Smooth muscle cell (in vitro differentiated cells): ENCODE results near the gene EPX. TPM values are rescaled to one million over a fixed set of nuclear protein-coding genes. Genes with fewer than 3 reads are reported as not detected.

Source experiments
- DNase-seq: peaks from one replicate; lab custom pipeline; 2025; ENCODE audit not compliant: unreplicated experiment; lab: John Stamatoyannopoulos, UW
- H2AFZ ChIP-seq: fragments of 200-600 bp; sonication (generic); 2 replicates; pipeline ENCODE4 v1.6.0; 2016; ENCODE audit warnings: antibody characterized with exemption, low read depth, mild to moderate bottlenecking
- H3F3A ChIP-seq: fragments of 200-600 bp; sonication (generic); 2 replicates; pipeline ENCODE4 v1.6.0; 2017; ENCODE audit warnings: antibody characterized with exemption, low read depth
- H3K27ac ChIP-seq: fragments of 200-600 bp; sonication (generic); 2 replicates; pipeline ENCODE4 v1.5.1; 2016; ENCODE audit warnings: low read depth, mild to moderate bottlenecking
- H3K27me3 ChIP-seq: fragments of 200-600 bp; sonication (generic); 2 replicates; pipeline ENCODE4 v1.6.1; 2016; ENCODE audit warnings: low read depth, mild to moderate bottlenecking
- H3K36me3 ChIP-seq: fragments of 200-600 bp; sonication (generic); 2 replicates; pipeline ENCODE4 v1.5.1; 2016; ENCODE audit warnings: low read depth
- H3K4me1 ChIP-seq: fragments of 200-600 bp; sonication (generic); 2 replicates; pipeline ENCODE4 v1.5.1; 2016; ENCODE audit warnings: low read depth
- H3K4me2 ChIP-seq: fragments of 200-600 bp; sonication (generic); 2 replicates; pipeline ENCODE4 v1.6.0; 2016; ENCODE audit warnings: mild to moderate bottlenecking
- H3K4me3 ChIP-seq: fragments of 200-600 bp; sonication (generic); 2 replicates; pipeline ENCODE4 v1.5.1; 2016; ENCODE audit warnings: mild to moderate bottlenecking
- H3K79me2 ChIP-seq: fragments of 200-600 bp; sonication (generic); 2 replicates; pipeline ENCODE4 v1.6.0; 2016; ENCODE audit warnings: low read depth, mild to moderate bottlenecking
- H3K9ac ChIP-seq: fragments of 200-600 bp; sonication (generic); 2 replicates; pipeline ENCODE4 v1.6.0; 2016; ENCODE audit warnings: low read depth
- H3K9me3 ChIP-seq: fragments of 200-600 bp; sonication (generic); replicated peaks from 2 replicates; pipeline ENCODE4 v1.5.1; 2016; ENCODE audit warnings: low read depth
- H4K20me1 ChIP-seq: fragments of 200-600 bp; sonication (generic); 2 replicates; pipeline ENCODE4 v1.6.0; 2016; ENCODE audit warnings: low read depth
- WGBS: methylation state at CpG from one replicate; pipeline ENCODE4 v1.1.7; 2016; ENCODE audit warnings: low lambda C conversion rate; 5-methylcytosine and 5-hydroxymethylcytosine counted together
- polyA plus RNA-seq: library from polyadenylated mRNA; unstranded; fragments of >200 nt; fragmentation: Nextera tagmentation; extraction: Ambion mirVana; gene quantifications from 2 replicates; pipeline ENCODE4 v1.2.1, GENCODE V29; 2016
- total RNA-seq: library from RNA; depleted of rRNA; stranded (reverse); fragments of >200 nt; gene quantifications from 2 replicates; pipeline ENCODE4 v1.2.3, GENCODE V29; 2014
- TF ChIP-seq, protein P1 (sequence below): fragments of 200-600 bp; sonication (generic); IDR thresholded peaks from 2 replicates; pipeline ENCODE4 v1.5.1; 2017; ENCODE audit warnings: borderline replicate concordance, mild to moderate bottlenecking, antibody characterized with exemption; ENCODE audit not compliant: insufficient read depth, poor library complexity, severe bottlenecking

EPX gene
- total and polyA plus RNA-seq, 2 experiments from 2014 or later: not detected

DNA sequence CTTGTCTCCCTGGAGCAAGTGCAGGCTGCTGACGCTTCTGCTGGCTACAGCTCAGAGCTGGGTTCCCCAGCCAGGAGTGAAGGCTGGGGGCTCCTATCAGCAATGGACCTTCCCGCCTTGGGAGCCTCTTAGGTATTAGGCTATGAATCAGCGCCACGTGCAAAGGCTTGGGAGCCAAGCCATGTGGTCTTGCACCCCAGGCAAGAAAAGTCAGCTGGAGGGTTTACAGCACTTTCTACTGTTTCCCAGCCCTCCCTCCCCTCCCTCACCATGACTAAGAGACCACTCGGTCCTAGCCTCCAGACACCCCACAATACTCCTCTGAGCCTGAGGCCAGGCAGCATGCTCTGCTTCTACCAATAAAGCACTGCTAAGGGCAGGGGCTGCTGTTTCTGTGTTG lies 12.3 kb downstream of the EPX start:
- no peaks in the 10 kb centered on the region for H3K27me3 ChIP-seq
- WGBS: 91% methylated on average over 5 of the region's 5 CpGs
- no peak overlapping the region for H3K9ac ChIP-seq
- H3K4me3 ChIP-seq: no peak overlapping the region
- no peaks in the 10 kb centered on the region for H3K9me3 ChIP-seq
- no peaks in the 10 kb centered on the region for H3F3A ChIP-seq
- TF ChIP-seq, protein P1, sequence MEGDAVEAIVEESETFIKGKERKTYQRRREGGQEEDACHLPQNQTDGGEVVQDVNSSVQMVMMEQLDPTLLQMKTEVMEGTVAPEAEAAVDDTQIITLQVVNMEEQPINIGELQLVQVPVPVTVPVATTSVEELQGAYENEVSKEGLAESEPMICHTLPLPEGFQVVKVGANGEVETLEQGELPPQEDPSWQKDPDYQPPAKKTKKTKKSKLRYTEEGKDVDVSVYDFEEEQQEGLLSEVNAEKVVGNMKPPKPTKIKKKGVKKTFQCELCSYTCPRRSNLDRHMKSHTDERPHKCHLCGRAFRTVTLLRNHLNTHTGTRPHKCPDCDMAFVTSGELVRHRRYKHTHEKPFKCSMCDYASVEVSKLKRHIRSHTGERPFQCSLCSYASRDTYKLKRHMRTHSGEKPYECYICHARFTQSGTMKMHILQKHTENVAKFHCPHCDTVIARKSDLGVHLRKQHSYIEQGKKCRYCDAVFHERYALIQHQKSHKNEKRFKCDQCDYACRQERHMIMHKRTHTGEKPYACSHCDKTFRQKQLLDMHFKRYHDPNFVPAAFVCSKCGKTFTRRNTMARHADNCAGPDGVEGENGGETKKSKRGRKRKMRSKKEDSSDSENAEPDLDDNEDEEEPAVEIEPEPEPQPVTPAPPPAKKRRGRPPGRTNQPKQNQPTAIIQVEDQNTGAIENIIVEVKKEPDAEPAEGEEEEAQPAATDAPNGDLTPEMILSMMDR: no peak
- no peak overlapping the region for H3K4me2 ChIP-seq
- H2AFZ ChIP-seq: no peak overlapping the region
- no peaks in the 10 kb centered on the region for H4K20me1 ChIP-seq
- no peaks in the 10 kb centered on the region for H3K36me3 ChIP-seq
- DNase-seq: no peak
- H3K4me1 ChIP-seq: no peaks in the 10 kb centered on the region
- H3K79me2 ChIP-seq: no peaks in the 10 kb centered on the region
- no peak overlapping the region for H3K27ac ChIP-seq

DNA sequence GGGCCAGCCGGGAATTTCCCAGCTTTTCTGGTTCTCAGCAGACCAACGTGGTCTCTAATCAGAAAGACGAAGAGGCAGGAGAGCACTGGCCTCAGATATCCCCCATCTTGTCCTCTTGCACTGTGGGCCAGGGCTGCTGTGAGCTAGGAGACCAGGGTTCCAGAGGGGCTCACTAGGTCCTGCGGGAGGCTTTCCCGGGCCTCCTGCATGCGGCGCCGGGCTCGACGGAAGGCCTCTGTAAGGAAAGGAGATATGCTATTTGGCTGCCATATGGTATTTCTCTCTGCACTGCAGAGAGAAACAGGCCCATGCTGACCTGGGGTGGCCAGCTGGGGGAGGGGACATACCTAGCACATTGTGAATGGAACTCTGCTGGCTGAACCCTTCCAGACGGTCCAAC lies 13.4 kb downstream of the EPX start:
- no peak overlapping the region for H3K27ac ChIP-seq
- H3K27me3 ChIP-seq: no peaks in the 10 kb centered on the region
- H3K9ac ChIP-seq: no peak overlapping the region
- H3K4me2 ChIP-seq: no peak overlapping the region
- H3K4me1 ChIP-seq: no peaks in the 10 kb centered on the region
- H3F3A ChIP-seq: no peaks in the 10 kb centered on the region
- DNase-seq: no peak
- 96% methylated on average over 11 of the region's 11 CpGs for WGBS
- no peaks in the 10 kb centered on the region for H3K36me3 ChIP-seq
- H4K20me1 ChIP-seq: no peaks in the 10 kb centered on the region
- TF ChIP-seq, protein P1: no peak
- no peaks in the 10 kb centered on the region for H3K9me3 ChIP-seq
- H2AFZ ChIP-seq: no peak overlapping the region
- H3K79me2 ChIP-seq: no peaks in the 10 kb centered on the region
- no peak overlapping the region for H3K4me3 ChIP-seq

DNA sequence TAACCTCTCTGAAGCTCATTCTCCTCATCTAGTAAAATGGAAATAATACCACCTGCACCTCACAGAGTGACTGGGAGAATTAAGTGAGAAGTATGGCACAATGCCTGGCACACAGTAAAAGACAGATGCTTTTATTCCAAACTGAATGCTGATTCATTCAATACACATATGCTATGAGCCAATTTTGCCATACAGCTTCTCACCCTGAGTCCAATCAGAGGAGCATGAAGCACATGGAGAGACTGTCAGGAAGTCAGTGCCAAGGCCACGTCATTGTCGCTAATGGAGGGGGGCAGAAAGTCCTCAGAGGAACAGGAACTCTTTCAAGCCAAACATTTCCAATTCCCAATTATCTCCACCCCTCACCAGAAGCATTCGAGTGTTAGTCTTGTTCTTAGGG lies 14.9 kb downstream of the EPX start:
- Histone ChIP-seq H4K20me1 (no peaks in the 10 kb centered on the region), H3K79me2 (no peaks in the 10 kb centered on the region), H3K4me3 (no peak overlapping the region), H3K36me3 (no peaks in the 10 kb centered on the region), H2AFZ (no peak overlapping the region), H3K9me3 (no peaks in the 10 kb centered on the region), H3K4me1 (no peaks in the 10 kb centered on the region), H3K27me3 (no peaks in the 10 kb centered on the region), H3K4me2 (no peak overlapping the region), H3F3A (no peaks in the 10 kb centered on the region), H3K9ac (no peak overlapping the region), H3K27ac (no peak overlapping the region)
- WGBS: 100% methylated on average over 3 of the region's 3 CpGs
- TF ChIP-seq, protein P1: no peak
- no peak for DNase-seq

DNA sequence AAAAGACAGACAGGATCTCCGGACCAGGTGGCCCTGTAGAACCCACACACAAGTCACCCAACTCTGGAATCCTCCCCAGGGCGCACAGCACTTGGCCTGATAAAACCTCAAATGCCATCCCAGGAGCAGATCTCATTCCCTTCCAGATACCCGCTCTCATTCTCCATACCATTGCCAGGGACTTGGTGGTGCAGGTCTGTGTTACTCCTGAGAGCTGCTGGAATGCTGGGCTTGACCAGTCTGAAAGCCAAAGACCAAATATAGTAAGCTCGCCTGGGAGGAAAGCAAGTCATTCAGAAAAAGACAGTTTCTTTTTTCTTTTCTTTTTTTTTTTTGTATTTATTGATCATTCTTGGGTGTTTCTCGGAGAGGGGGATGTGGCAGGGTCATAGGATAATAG lies 15.8 kb downstream of the EPX start:
- no peak overlapping the region for H3K27ac ChIP-seq
- no peak overlapping the region for H2AFZ ChIP-seq
- H3F3A ChIP-seq: no peaks in the 10 kb centered on the region
- no peaks in the 10 kb centered on the region for H3K9me3 ChIP-seq
- no peaks in the 10 kb centered on the region for H4K20me1 ChIP-seq
- TF ChIP-seq, protein P1: no peak
- H3K4me2 ChIP-seq: no peak overlapping the region
- H3K4me3 ChIP-seq: no peak overlapping the region
- no peaks in the 10 kb centered on the region for H3K4me1 ChIP-seq
- DNase-seq: no peak
- no peak overlapping the region for H3K9ac ChIP-seq
- no peaks in the 10 kb centered on the region for H3K27me3 ChIP-seq
- H3K79me2 ChIP-seq: no peaks in the 10 kb centered on the region
- 91% methylated on average over 5 of the region's 5 CpGs for WGBS
- no peaks in the 10 kb centered on the region for H3K36me3 ChIP-seq
